Measurements from ENCODE around the gene ATP2A3.

Gene ATP2A3

DNA sequence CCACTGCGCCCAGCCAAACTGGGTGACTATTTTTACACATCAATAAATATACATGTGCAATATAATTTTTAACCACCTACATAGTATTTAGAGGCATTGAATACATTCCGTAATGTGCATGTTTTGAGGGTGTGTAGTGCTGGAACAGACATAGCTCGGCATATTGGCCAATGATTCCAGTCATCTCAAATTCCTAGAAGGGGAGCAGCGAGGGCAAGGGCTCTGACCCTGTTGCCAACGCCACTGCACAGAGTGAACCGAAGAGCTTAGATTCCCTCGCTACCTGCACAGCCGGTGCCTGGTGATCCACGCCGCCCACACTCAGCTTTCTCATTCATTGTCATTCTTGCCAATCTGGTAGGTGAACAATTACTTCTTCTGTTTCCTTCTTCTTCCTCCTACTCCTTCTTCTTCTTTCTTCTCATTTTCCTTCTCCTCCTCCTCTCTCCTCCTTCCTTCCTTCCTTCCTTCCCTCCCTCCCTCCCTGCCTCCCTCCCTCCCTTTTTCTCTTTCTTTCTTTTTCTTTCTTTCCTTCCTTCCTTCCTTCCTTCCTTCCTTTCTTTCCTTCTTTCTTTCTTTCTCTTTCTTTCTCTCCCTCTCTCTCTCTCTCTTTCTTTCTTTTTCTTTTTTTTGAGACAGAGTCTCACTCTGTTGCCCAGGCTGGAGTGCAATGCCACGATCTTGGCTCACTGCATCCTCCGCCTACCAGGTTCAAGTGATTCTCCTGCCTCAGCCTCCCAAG is 26.3 kb upstream of the ATP2A3 start:
- Histone ChIP-seq H3K79me2 (ENCODE audit: insufficient read depth, low read length) (no peaks in the 10 kb centered on the region), H3K4me1 (ENCODE audit: insufficient read depth, low read length, severe bottlenecking) (peaks cover 15% of the 10 kb centered on the region), H4K20me1 (ENCODE audit: insufficient read depth, low read length) (no peaks in the 10 kb centered on the region), H3K27ac (ENCODE audit: low read depth, low read length, poor library complexity, severe bottlenecking) (no peak overlapping the region), H3K9ac (ENCODE audit: low read length) (no peak overlapping the region), H3K9me3 (ENCODE audit: low read length) (peaks cover 2% of the 10 kb centered on the region; the same call in 1 of the 2 replicates), H3K27me3 (ENCODE audit: insufficient read depth, low read length) (no peaks in the 10 kb centered on the region; the same call in 1 of the 2 replicates), H3K36me3 (ENCODE audit: insufficient read depth, low read length) (no peaks in the 10 kb centered on the region; the same call in 1 of the 2 replicates), H3K4me3 (ENCODE audit: low read depth, low read length, poor library complexity, severe bottlenecking) (no peak overlapping the region), H3K9me2 (ENCODE audit: low read depth, low read length) (no peaks in the 10 kb centered on the region), H2AFZ (ENCODE audit: low read length) (no peak overlapping the region), H3F3A (ENCODE audit: insufficient read depth, low read length) (no peaks in the 10 kb centered on the region), H3K4me2 (ENCODE audit: low read length) (no peak overlapping the region)
- TF ChIP-seq EZH2 (IDR thresholded peaks at IDR 0.05; ENCODE audit: borderline replicate concordance, low read length): no peak
- TF ChIP-seq, protein P1, sequence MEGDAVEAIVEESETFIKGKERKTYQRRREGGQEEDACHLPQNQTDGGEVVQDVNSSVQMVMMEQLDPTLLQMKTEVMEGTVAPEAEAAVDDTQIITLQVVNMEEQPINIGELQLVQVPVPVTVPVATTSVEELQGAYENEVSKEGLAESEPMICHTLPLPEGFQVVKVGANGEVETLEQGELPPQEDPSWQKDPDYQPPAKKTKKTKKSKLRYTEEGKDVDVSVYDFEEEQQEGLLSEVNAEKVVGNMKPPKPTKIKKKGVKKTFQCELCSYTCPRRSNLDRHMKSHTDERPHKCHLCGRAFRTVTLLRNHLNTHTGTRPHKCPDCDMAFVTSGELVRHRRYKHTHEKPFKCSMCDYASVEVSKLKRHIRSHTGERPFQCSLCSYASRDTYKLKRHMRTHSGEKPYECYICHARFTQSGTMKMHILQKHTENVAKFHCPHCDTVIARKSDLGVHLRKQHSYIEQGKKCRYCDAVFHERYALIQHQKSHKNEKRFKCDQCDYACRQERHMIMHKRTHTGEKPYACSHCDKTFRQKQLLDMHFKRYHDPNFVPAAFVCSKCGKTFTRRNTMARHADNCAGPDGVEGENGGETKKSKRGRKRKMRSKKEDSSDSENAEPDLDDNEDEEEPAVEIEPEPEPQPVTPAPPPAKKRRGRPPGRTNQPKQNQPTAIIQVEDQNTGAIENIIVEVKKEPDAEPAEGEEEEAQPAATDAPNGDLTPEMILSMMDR (IDR thresholded peaks at IDR 0.05; ENCODE audit: low read length): no peak

DNA sequence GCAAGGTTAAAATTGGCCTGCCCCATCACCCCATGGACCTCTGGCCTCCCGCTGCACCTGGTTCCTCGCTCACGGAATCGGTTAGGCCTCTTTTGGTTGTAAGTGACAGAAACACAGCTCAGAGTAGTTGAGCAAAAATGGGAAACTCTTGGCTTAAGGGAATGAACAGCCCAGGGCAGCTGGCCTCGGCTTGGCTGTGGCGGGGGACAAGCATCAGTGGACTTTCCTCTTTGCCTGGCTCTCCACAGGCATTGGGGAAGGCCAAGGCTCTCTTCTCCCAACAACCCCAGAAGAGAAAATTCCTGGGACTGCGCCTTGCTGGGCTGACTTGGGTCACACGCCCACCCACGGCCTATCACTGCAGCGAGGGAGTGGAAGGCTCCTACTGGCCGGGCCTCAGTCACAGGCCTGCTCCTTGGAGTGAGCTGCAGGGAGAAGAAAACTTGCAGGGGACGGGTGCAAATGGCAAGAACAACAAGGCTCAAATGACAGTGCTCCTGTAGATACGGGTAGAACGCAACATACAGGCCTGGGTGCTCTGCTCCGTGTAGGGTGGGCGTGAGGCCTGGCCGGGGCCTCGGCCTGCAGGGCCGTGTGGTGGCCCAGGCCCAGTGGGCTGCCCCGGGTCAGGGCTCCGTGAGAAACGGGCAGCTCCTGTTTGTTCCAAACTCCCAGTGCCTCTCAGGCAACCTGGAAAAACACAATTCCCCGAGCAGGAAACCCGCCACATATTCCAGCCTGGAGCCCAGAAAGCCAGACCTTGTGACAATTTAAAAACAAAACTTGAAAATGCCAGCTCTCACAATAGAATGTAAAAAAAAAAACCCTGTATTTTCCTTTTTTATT is 25.0 kb upstream of the ATP2A3 start:
- no peaks in the 10 kb centered on the region for H4K20me1 ChIP-seq (ENCODE audit: insufficient read depth, low read length)
- no peaks in the 10 kb centered on the region for H3K79me2 ChIP-seq (ENCODE audit: insufficient read depth, low read length)
- H3K4me2 ChIP-seq (ENCODE audit: low read length): no peak overlapping the region
- TF ChIP-seq EZH2 (IDR thresholded peaks at IDR 0.05; ENCODE audit: borderline replicate concordance, low read length): no peak
- TF ChIP-seq, protein P1 (IDR thresholded peaks at IDR 0.05; ENCODE audit: low read length): no peak
- no peak overlapping the region for H2AFZ ChIP-seq (ENCODE audit: low read length)
- no peaks in the 10 kb centered on the region for H3F3A ChIP-seq (ENCODE audit: insufficient read depth, low read length)
- H3K27me3 ChIP-seq (ENCODE audit: insufficient read depth, low read length): no peaks in the 10 kb centered on the region
- H3K4me1 ChIP-seq (ENCODE audit: insufficient read depth, low read length, severe bottlenecking): peaks cover 15% of the 10 kb centered on the region
- no peaks in the 10 kb centered on the region; the same call in 1 of the 2 replicates for H3K36me3 ChIP-seq (ENCODE audit: insufficient read depth, low read length)
- H3K9me3 ChIP-seq (ENCODE audit: low read length): no peaks in the 10 kb centered on the region
- no peak overlapping the region for H3K4me3 ChIP-seq (ENCODE audit: low read depth, low read length, poor library complexity, severe bottlenecking)
- H3K9me2 ChIP-seq (ENCODE audit: low read depth, low read length): no peaks in the 10 kb centered on the region
- H3K27ac ChIP-seq (ENCODE audit: low read depth, low read length, poor library complexity, severe bottlenecking): no peak overlapping the region
- no peak overlapping the region for H3K9ac ChIP-seq (ENCODE audit: low read length)

DNA sequence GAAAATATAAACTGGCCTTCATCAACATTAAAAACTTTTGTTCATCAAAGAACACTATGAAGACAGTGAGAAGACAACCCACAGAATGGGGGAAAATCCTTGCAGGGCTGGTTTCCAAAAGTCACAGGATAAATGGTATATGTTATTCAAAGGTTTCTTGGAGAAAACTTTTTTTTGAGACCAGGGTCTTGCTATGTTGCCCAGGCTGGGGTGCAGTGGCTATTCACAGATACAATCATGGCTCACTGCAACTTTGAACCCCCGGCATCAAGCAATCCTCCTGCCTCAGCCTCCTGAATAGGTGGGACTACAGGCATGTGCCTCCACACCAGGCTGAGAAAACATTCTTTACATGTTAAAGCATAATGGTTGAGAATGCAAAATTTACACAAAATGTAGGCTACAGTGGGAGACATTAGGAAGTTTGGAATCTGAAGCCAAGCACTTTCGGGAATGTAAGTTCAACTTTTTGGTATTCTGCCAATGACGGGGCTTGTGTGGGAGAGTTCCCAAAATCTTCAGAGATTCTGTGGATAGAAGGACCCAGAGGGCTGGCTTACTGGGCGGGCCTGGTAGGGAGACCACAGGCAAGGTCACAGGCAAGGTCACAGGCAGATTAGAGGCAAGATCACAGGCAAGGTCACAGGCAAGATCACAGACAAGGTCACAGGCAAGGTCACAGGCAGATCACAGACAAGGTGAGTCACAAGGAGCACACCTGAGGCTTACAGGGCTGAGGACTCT is 24.2 kb upstream of the ATP2A3 start:
- no peaks in the 10 kb centered on the region for H3K9me3 ChIP-seq (ENCODE audit: low read length)
- H3K4me3 ChIP-seq (ENCODE audit: low read depth, low read length, poor library complexity, severe bottlenecking): no peak overlapping the region
- H3K4me2 ChIP-seq (ENCODE audit: low read length): no peak overlapping the region
- no peaks in the 10 kb centered on the region for H4K20me1 ChIP-seq (ENCODE audit: insufficient read depth, low read length)
- H2AFZ ChIP-seq (ENCODE audit: low read length): no peak overlapping the region
- no peaks in the 10 kb centered on the region for H3K27me3 ChIP-seq (ENCODE audit: insufficient read depth, low read length)
- TF ChIP-seq, protein P1 (IDR thresholded peaks at IDR 0.05; ENCODE audit: low read length): no peak
- TF ChIP-seq EZH2 (IDR thresholded peaks at IDR 0.05; ENCODE audit: borderline replicate concordance, low read length): no peak
- H3K27ac ChIP-seq (ENCODE audit: low read depth, low read length, poor library complexity, severe bottlenecking): no peak overlapping the region
- H3F3A ChIP-seq (ENCODE audit: insufficient read depth, low read length): no peaks in the 10 kb centered on the region
- H3K36me3 ChIP-seq (ENCODE audit: insufficient read depth, low read length): no peaks in the 10 kb centered on the region; the same call in 1 of the 2 replicates
- H3K9me2 ChIP-seq (ENCODE audit: low read depth, low read length): no peaks in the 10 kb centered on the region
- no peak overlapping the region for H3K9ac ChIP-seq (ENCODE audit: low read length)
- H3K4me1 ChIP-seq (ENCODE audit: insufficient read depth, low read length, severe bottlenecking): peaks cover 15% of the 10 kb centered on the region
- no peaks in the 10 kb centered on the region for H3K79me2 ChIP-seq (ENCODE audit: insufficient read depth, low read length)

All from OCI-LY1 (cell line).